ENCODE data around the gene OR9Q1.
"Not testable (repeated sequence)": the region's sequence is repeated elsewhere in the genome, so short reads cannot be mapped to it uniquely, and the experiment has no call there.

The OR9Q1 gene

DNA sequence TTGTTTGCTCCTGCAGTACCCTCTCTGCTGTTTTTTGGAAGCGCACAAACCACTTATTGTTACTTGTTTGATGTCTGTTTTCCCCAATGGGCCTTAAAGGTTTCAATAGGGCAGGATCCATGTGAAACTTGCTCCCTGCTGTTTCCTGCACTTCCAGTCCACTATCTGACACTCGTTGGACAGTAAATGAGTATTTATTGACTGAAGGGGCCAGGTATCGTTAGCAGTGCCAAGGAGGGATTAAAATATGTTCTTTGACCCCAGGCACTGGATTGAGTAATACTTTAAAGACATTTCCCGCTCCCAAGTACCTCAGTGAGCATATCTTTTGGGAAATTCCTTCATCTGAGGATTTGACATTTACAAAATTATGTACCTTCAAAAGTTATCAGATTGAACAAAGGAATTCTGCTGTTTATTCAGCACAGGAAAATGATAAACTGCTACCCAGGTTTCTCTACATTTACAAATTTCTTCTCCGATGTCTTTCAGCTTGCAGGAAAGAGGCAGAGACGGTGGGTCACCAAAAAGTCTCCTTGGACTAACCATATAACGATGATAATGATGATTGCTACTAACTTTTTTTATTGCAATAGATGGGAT, 141.9 kb downstream of the OR9Q1 start:
- H3K9ac ChIP-seq (ENCODE audit: low read length) = no peak overlapping the region
- no peaks in the 10 kb centered on the region for H3K36me3 ChIP-seq (ENCODE audit: control insufficient read depth, insufficient read depth, low read length)
- H3K9me3 ChIP-seq (ENCODE audit: control insufficient read depth, low read length) = no peaks in the 10 kb centered on the region

DNA sequence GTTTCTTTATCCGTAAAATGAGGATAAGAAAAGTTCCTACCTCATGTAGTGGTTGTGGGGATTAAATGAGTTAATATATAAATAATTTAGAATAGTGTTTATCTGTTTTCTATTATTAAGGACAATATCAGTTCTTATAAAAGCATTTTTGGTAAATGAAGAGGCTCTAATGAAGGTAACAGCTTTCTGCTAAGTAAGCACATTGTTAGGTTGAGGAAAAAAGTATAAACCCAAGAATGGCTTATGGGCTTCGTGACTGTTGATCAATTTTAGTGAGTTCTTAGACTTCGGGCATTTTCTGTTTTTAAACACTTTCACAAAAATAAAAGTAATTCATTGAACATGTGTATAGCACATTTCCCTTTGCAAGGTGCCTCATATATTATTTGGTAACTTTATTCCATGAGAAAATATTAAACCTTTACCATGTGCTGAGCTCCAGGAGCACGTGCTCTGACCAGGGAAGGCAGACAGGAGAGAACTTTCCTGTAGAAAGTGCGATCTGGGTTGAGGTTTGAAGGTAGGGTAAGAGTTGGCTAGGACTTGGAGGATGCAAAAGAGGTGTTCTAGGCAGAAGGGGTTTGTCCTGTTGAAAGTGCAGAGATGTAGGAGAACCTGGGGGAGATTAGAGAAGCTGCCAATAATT, 153.9 kb downstream of the OR9Q1 start:
- H3K27me3 ChIP-seq (ENCODE audit: control insufficient read depth, insufficient read depth, low read length) = no peaks in the 10 kb centered on the region
- H3K4me1 ChIP-seq (ENCODE audit: control insufficient read depth, insufficient read depth, low read length) = no peaks in the 10 kb centered on the region
- H3K4me3 ChIP-seq (ENCODE audit: low read length) = no peak overlapping the region
- H3K9ac ChIP-seq (ENCODE audit: low read length) = no peak overlapping the region
- no peaks in the 10 kb centered on the region for H3K36me3 ChIP-seq (ENCODE audit: control insufficient read depth, insufficient read depth, low read length)
- no peaks in the 10 kb centered on the region for H3K9me3 ChIP-seq (ENCODE audit: control insufficient read depth, low read length)

More for the DNA sequence above, 141.9 kb downstream of the OR9Q1 start:
- Histone ChIP-seq H3K4me3 (ENCODE audit: low read length) (no peak overlapping the region), H3K27me3 (ENCODE audit: control insufficient read depth, insufficient read depth, low read length) (no peaks in the 10 kb centered on the region), H3K4me1 (ENCODE audit: control insufficient read depth, insufficient read depth, low read length) (peaks cover 4% of the 10 kb centered on the region)

DNA sequence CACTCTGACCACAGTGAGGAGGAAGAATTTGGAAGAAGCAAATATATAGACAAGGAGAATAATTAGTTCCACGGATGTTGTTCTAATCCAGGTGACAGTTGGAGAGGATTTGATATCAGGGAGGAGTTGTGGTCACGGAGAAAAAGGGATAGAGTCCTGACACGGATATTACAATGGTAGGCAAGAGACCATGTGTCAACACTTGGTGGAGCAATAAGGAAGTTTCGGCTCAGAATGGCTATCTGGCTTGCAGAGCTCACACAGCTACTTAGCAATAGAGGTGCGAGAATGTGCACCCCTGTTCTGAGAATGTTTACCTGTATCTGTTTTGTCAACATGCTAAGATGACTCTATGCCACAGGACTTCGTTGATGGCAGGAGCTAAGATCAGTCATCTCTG, 154.8 kb downstream of the OR9Q1 start:
- Histone ChIP-seq H3K4me3 (ENCODE audit: low read length) (no peak overlapping the region), H3K9ac (ENCODE audit: low read length) (no peak overlapping the region), H3K9me3 (ENCODE audit: control insufficient read depth, low read length) (no peaks in the 10 kb centered on the region), H3K27me3 (ENCODE audit: control insufficient read depth, insufficient read depth, low read length) (no peaks in the 10 kb centered on the region), H3K4me1 (ENCODE audit: control insufficient read depth, insufficient read depth, low read length) (no peaks in the 10 kb centered on the region), H3K36me3 (ENCODE audit: control insufficient read depth, insufficient read depth, low read length) (no peaks in the 10 kb centered on the region)

- H3K9ac ChIP-seq (ENCODE audit: low read length) = no peak overlapping the region
- no peaks in the 10 kb centered on the region for H3K36me3 ChIP-seq (ENCODE audit: control insufficient read depth, insufficient read depth, low read length)
- H3K4me3 ChIP-seq (ENCODE audit: low read length) = no peak overlapping the region
- no peaks in the 10 kb centered on the region for H3K27me3 ChIP-seq (ENCODE audit: control insufficient read depth, insufficient read depth, low read length)
- H3K9me3 ChIP-seq (ENCODE audit: control insufficient read depth, low read length) = no peaks in the 10 kb centered on the region
- H3K4me1 ChIP-seq (ENCODE audit: control insufficient read depth, insufficient read depth, low read length) = no peaks in the 10 kb centered on the region
These were observed 156.0 kb downstream of the OR9Q1 start for GRCh38 chr11:58179648-58180047.

DNA sequence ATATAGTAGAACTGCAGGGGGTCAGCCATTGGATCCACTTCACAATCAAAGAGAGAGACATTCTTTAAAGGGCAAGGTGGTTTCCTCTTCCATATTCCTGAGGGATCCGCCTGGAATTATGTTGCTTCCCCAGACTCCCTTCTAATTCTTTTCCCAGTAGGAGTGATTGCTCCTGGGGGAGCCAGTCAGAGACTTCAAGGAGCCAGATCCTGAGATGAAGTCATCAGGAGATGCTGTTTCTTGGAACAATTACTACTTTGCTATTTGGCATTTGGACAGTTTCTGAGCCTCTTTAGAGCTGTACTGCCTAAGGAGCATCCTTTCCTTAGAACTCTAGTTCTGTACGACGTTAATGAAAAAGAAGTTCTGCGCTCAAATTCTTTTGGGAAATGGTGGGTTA, 163.3 kb downstream of the OR9Q1 start:
- H3K27me3 ChIP-seq (ENCODE audit: control insufficient read depth, insufficient read depth, low read length) = no peaks in the 10 kb centered on the region
- H3K4me3 ChIP-seq (ENCODE audit: low read length) = no peak overlapping the region
- H3K9ac ChIP-seq (ENCODE audit: low read length) = no peak overlapping the region
- H3K4me1 ChIP-seq (ENCODE audit: control insufficient read depth, insufficient read depth, low read length) = peaks cover 8% of the 10 kb centered on the region
- no peaks in the 10 kb centered on the region for H3K36me3 ChIP-seq (ENCODE audit: control insufficient read depth, insufficient read depth, low read length)
- no peaks in the 10 kb centered on the region for H3K9me3 ChIP-seq (ENCODE audit: control insufficient read depth, low read length)

- Histone ChIP-seq H3K4me1 (ENCODE audit: control insufficient read depth, insufficient read depth, low read length) (peaks cover 8% of the 10 kb centered on the region), H3K9me3 (ENCODE audit: control insufficient read depth, low read length) (no peaks in the 10 kb centered on the region), H3K36me3 (ENCODE audit: control insufficient read depth, insufficient read depth, low read length) (no peaks in the 10 kb centered on the region), H3K9ac (ENCODE audit: low read length) (no peak within 1 kb of the TSS), H3K4me3 (ENCODE audit: low read length) (no peak within 1 kb of the TSS), H3K27me3 (ENCODE audit: control insufficient read depth, insufficient read depth, low read length) (no peaks in the 10 kb centered on the region)
These were observed 165.1 kb downstream of the OR9Q1 start, which contains the start of gene OR9Q2 for GRCh38 chr11:58188770-58189169. Gene OR9Q2, plus strand, starts transcription at chr11:58189070. Its CDS starts 1,421 bp downstream, at chr11:58190491.

DNA sequence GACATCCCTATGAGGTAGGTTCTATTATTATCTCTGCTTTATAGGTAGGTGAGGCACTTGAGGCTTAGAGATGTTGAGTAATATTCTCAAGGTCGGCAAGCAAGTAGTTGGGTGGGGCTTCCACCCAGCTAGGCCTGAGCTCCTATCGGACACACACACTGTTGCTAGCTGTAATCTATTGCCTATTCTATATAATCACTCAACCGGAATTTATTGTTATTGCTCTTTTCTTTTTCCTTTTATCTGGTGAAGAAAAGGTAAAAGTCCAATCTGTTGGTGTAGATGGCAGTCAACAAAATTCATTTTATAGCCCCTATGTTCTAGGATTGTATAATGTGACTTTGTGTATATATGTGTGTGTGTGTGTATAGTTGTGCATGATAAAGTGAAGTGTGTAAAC, 168.5 kb downstream of the OR9Q1 start:
- Histone ChIP-seq H3K4me1 (ENCODE audit: control insufficient read depth, insufficient read depth, low read length) (peaks cover 8% of the 10 kb centered on the region), H3K9ac (ENCODE audit: low read length) (no peak overlapping the region), H3K9me3 (ENCODE audit: control insufficient read depth, low read length) (no peaks in the 10 kb centered on the region), H3K27me3 (ENCODE audit: control insufficient read depth, insufficient read depth, low read length) (no peaks in the 10 kb centered on the region), H3K36me3 (ENCODE audit: control insufficient read depth, insufficient read depth, low read length) (no peaks in the 10 kb centered on the region), H3K4me3 (ENCODE audit: low read length) (no peak overlapping the region)

GRCh38 chr11:58193391-58193790, 169.7 kb downstream of the OR9Q1 start:
- Histone ChIP-seq H3K36me3 (ENCODE audit: control insufficient read depth, insufficient read depth, low read length) (no peaks in the 10 kb centered on the region), H3K9ac (ENCODE audit: low read length) (no peak overlapping the region), H3K27me3 (ENCODE audit: control insufficient read depth, insufficient read depth, low read length) (no peaks in the 10 kb centered on the region), H3K9me3 (ENCODE audit: control insufficient read depth, low read length) (no peaks in the 10 kb centered on the region), H3K4me1 (ENCODE audit: control insufficient read depth, insufficient read depth, low read length) (peaks cover 8% of the 10 kb centered on the region), H3K4me3 (ENCODE audit: low read length) (no peak overlapping the region)

GRCh38 chr11:58195939-58196338, 172.3 kb downstream of the OR9Q1 start:
- Histone ChIP-seq H3K4me3 (ENCODE audit: low read length) (no peak overlapping the region), H3K27me3 (ENCODE audit: control insufficient read depth, insufficient read depth, low read length) (no peaks in the 10 kb centered on the region), H3K4me1 (ENCODE audit: control insufficient read depth, insufficient read depth, low read length) (peaks cover 3% of the 10 kb centered on the region), H3K9ac (ENCODE audit: low read length) (no peak overlapping the region), H3K36me3 (ENCODE audit: control insufficient read depth, insufficient read depth, low read length) (no peaks in the 10 kb centered on the region), H3K9me3 (ENCODE audit: control insufficient read depth, low read length) (no peaks in the 10 kb centered on the region)

DNA sequence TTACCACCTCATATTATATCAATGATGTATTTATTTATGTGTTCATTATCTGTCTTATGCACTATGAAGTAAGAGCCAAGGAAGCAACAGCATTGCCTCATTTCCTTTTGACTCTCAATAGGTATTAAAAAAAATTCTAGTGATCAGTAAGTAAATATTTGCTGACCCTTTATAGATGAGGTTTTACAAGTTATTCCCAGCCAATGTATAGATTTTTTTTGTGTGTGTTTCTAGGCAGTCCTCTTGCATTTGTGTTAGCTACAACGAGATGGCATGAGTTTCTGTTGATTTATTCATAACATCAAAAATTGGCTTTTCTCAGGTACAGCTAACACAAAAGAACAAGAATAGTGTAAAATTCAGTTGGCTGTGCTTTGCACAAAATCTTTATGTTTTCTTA, 175.6 kb downstream of the OR9Q1 start:
- Histone ChIP-seq H3K4me1 (ENCODE audit: control insufficient read depth, insufficient read depth, low read length) (no peaks in the 10 kb centered on the region), H3K4me3 (ENCODE audit: low read length) (no peak overlapping the region), H3K36me3 (ENCODE audit: control insufficient read depth, insufficient read depth, low read length) (no peaks in the 10 kb centered on the region), H3K9ac (ENCODE audit: low read length) (no peak overlapping the region), H3K9me3 (ENCODE audit: control insufficient read depth, low read length) (no peaks in the 10 kb centered on the region), H3K27me3 (ENCODE audit: control insufficient read depth, insufficient read depth, low read length) (no peaks in the 10 kb centered on the region)

- H3K9ac ChIP-seq (ENCODE audit: low read length) = no peak within 1 kb of the TSS
- H3K4me1 ChIP-seq (ENCODE audit: control insufficient read depth, insufficient read depth, low read length) = no peaks in the 10 kb centered on the region
- no peaks in the 10 kb centered on the region for H3K36me3 ChIP-seq (ENCODE audit: control insufficient read depth, insufficient read depth, low read length)
- H3K9me3 ChIP-seq (ENCODE audit: control insufficient read depth, low read length) = no peaks in the 10 kb centered on the region
- H3K27me3 ChIP-seq (ENCODE audit: control insufficient read depth, insufficient read depth, low read length) = no peaks in the 10 kb centered on the region
- no peak within 1 kb of the TSS for H3K4me3 ChIP-seq (ENCODE audit: low read length)
These were observed 180.4 kb downstream of the OR9Q1 start, which contains the start of gene OR1S2 for GRCh38 chr11:58204042-58204441. Gene OR1S2, minus strand, starts transcription at chr11:58204142. Its CDS starts 0 bp downstream, at chr11:58204142.

- H3K9me3 ChIP-seq (ENCODE audit: control insufficient read depth, low read length); H3K27me3 ChIP-seq (ENCODE audit: control insufficient read depth, insufficient read depth, low read length); H3K36me3 ChIP-seq (ENCODE audit: control insufficient read depth, insufficient read depth, low read length); H3K4me1 ChIP-seq (ENCODE audit: control insufficient read depth, insufficient read depth, low read length); H3K9ac ChIP-seq (ENCODE audit: low read length); H3K4me3 ChIP-seq (ENCODE audit: low read length): not testable (repeated sequence)
These were observed 188.7 kb downstream of the OR9Q1 start, which contains the start of gene OR1S1 for GRCh38 chr11:58212420-58212819. Gene OR1S1, plus strand, starts transcription at chr11:58212720.
